ENCODE results near the gene RBM39.

The RBM39 gene

GRCh38 chr20:35738410-35739179, 3.5 kb downstream of the RBM39 start:
- no peak for DNase-seq (ENCODE audit: extremely low spot score)
- POLR2A ChIA-PET, result interaction anchor here (1.2 to 7.4 kb wide), 2 partner anchors 9 to 19 kb away, joined by 4 to 81 read pairs; no protein-coding TSS in a partner anchor
- TF ChIP-seq CTCF (IDR thresholded peaks at IDR 0.05; ENCODE audit: control extremely low read depth, extremely low read depth, low read depth, missing control alignments), result no peak
- CTCF ChIA-PET, result interaction anchor here (1.6 to 1.9 kb wide), 2 partner anchors 62 to 119 kb away, joined by 3 to 4 read pairs; no protein-coding TSS in a partner anchor

- ChIA-PET POLR2A (interaction anchor here (0.6 to 7.4 kb wide), 8 partner anchors 8 to 866 kb away, joined by 3 to 81 read pairs (median 4); no protein-coding TSS in a partner anchor), CTCF (no interaction called here)
- no peak for TF ChIP-seq CTCF (IDR thresholded peaks at IDR 0.05; ENCODE audit: control extremely low read depth, extremely low read depth, low read depth, missing control alignments)
- DNase-seq (ENCODE audit: extremely low spot score), result no peak
Measured at GRCh38 chr20:35737865-35738333, 4.2 kb downstream of the RBM39 start.

- no peak for DNase-seq (ENCODE audit: extremely low spot score)
- no peak for TF ChIP-seq CTCF (IDR thresholded peaks at IDR 0.05; ENCODE audit: control extremely low read depth, extremely low read depth, low read depth, missing control alignments)
- CTCF ChIA-PET, result no interaction called here
Measured at GRCh38 chr20:35735826-35736470, 6.1 kb downstream of the RBM39 start.

GRCh38 chr20:35734777-35735649, 7.0 kb downstream of the RBM39 start:
- TF ChIP-seq CTCF (IDR thresholded peaks at IDR 0.05; ENCODE audit: control extremely low read depth, extremely low read depth, low read depth, missing control alignments), result no peak
- no peak for DNase-seq (ENCODE audit: extremely low spot score)
- ChIA-PET CTCF (no interaction called here), POLR2A (interaction anchor here (0.9 to 2.1 kb wide), 4 partner anchors 10 to 29 kb away, joined by 3 to 8 read pairs (median 6); no protein-coding TSS in a partner anchor)

More at GRCh38 chr20:35735826-35736470, 6.1 kb downstream of the RBM39 start:
- POLR2A ChIA-PET, result interaction anchor here (1.1 to 2.1 kb wide), 3 partner anchors 10 to 30 kb away, joined by 4 to 8 read pairs (median 6); no protein-coding TSS in a partner anchor

GRCh38 chr20:35734374-35734773, 7.7 kb downstream of the RBM39 start:
- ChIA-PET POLR2A (interaction anchor here (0.6 to 2.1 kb wide), 3 partner anchors 9 to 16 kb away, joined by 3 to 8 read pairs (median 6); no protein-coding TSS in a partner anchor), CTCF (no interaction called here)
- no peak for TF ChIP-seq CTCF (IDR thresholded peaks at IDR 0.05; ENCODE audit: control extremely low read depth, extremely low read depth, low read depth, missing control alignments)

More at GRCh38 chr20:35734374-35734773, 7.7 kb downstream of the RBM39 start:
- DNase-seq (ENCODE audit: extremely low spot score), result no peak

Data from GM10248 (cell line).